Sigmoid colon (tissue), 4 donors: ENCODE measurements around the gene ADAM23.

ENCODE experiments used
- CTCF ChIP-seq, 4 experiments: fragments of 450-650 bp in 3 of 4; fragments of 200-600 bp in 1 of 4; IDR thresholded peaks; one replicate each; pipeline ENCODE4 v1.5.1; 2016 to 2019; ENCODE audit warnings: antibody characterized with exemption in 4 of 4, mild to moderate bottlenecking in 3 of 4, moderate library complexity in 2 of 4
- POLR2A ChIP-seq, 2 donors: fragments of 450-650 bp; IDR thresholded peaks; one replicate each; pipeline ENCODE4 v1.6.1; 2016; ENCODE audit warnings: antibody characterized with exemption in 2 of 2, mild to moderate bottlenecking in 2 of 2, moderate library complexity in 2 of 2
- POLR2AphosphoS5 ChIP-seq, 4 donors: sonication (generic); formaldehyde crosslinking; IDR thresholded peaks; one replicate each; pipeline ENCODE4 v1.6.1; 2017; ENCODE audit warnings: antibody characterized with exemption in 4 of 4

GRCh38 chr2:206586609-206587008 lies 143.3 kb downstream of the ADAM23 start:
- TF ChIP-seq POLR2A (IDR thresholded peaks at IDR 0.05) (no peak), POLR2AphosphoS5 (IDR thresholded peaks at IDR 0.05) (no peak), CTCF (IDR thresholded peaks at IDR 0.05) (no peak)
